HEK293T (cell line): ENCODE data around the gene PIEZO1.

Experiments
- ELF4 ChIP-seq: fragments of 450-650 bp; IDR thresholded peaks from 2 replicates; pipeline ENCODE4 v1.6.1; 2017; ENCODE audit warnings: antibody characterized with exemption
- FOXM1 ChIP-seq: fragments of 450-650 bp; IDR thresholded peaks from 2 replicates; pipeline ENCODE4 v1.6.1; 2017; ENCODE audit warnings: mild to moderate bottlenecking, borderline replicate concordance
- L3MBTL2 ChIP-seq: fragments of 450-650 bp; conservative IDR thresholded peaks from 2 replicates; pipeline ENCODE4 v1.6.1; 2016; ENCODE audit warnings: mild to moderate bottlenecking
- PKNOX1 ChIP-seq: fragments of 450-650 bp; IDR thresholded peaks from 2 replicates; pipeline ENCODE4 v1.6.1; 2016
- SUZ12 ChIP-seq: fragments of 450-650 bp; IDR thresholded peaks from 2 replicates; pipeline ENCODE4 v1.6.1; 2016; ENCODE audit warnings: mild to moderate bottlenecking

GRCh38 chr16:88819126-88819525, 34.1 kb upstream of the PIEZO1 start:
- TF ChIP-seq FOXM1, result no peak
- no peak for TF ChIP-seq PKNOX1
- no peak for TF ChIP-seq SUZ12
- no peak for TF ChIP-seq L3MBTL2
- TF ChIP-seq ELF4, result no peak
